K562 (cell line): ENCODE results near the gene TESK2. TPM values are rescaled to one million over a fixed set of nuclear protein-coding genes. Genes with fewer than 3 reads are reported as not detected.

ENCODE experiments used
- BMI1 ChIP-seq: fragments of 150-350 bp; IDR thresholded peaks from 2 replicates; pipeline ENCODE4 v1.6.1; 2014; ENCODE audit warnings: low read length
- CREM ChIP-seq: IDR thresholded peaks from 2 replicates; pipeline ENCODE4 v1.6.1; 2014; ENCODE audit warnings: antibody characterized with exemption, low read depth
- CTCFL ChIP-seq: IDR thresholded peaks from 2 replicates; pipeline ENCODE4 v1.6.1; 2011; ENCODE audit warnings: borderline replicate concordance, low read depth, mild to moderate bottlenecking, moderate library complexity, low read length; ENCODE audit not compliant: insufficient read depth, poor library complexity, severe bottlenecking
- DLX4 ChIP-seq: fragments of 250-450 bp; sonication (Bioruptor Pico); IDR thresholded peaks from 2 replicates; pipeline ENCODE4 v1.6.1; 2021; ENCODE audit warnings: mild to moderate bottlenecking
- DPF2 ChIP-seq: fragments of 450-650 bp; IDR thresholded peaks from 2 replicates; pipeline ENCODE4 v1.6.1; 2016
- EGR1 ChIP-seq: fragments of 450-650 bp; conservative IDR thresholded peaks from 2 replicates; pipeline ENCODE4 v1.6.1; 2017; ENCODE audit warnings: mild to moderate bottlenecking
- EP400 ChIP-seq: fragments of 450-650 bp; IDR thresholded peaks from 2 replicates; pipeline ENCODE4 v1.6.1; 2017; ENCODE audit warnings: antibody characterized with exemption, mild to moderate bottlenecking, moderate library complexity
- ERF ChIP-seq: fragments of 450-650 bp; formaldehyde crosslinking; IDR thresholded peaks from 2 replicates; pipeline ENCODE4 v1.4.0; 2020; ENCODE audit warnings: mild to moderate bottlenecking, mixed read lengths
- HDAC1 ChIP-seq, 2 experiments: fragments of 450-650 bp; IDR thresholded peaks; 2 replicates each; pipeline ENCODE4 v1.6.1; 2016 to 2017; ENCODE audit warnings: inconsistent platforms in 1 of 2, mild to moderate bottlenecking in 1 of 2, moderate library complexity in 1 of 2
- HDAC6 ChIP-seq: IDR thresholded peaks from 2 replicates; pipeline ENCODE4 v1.6.1; 2012; ENCODE audit warnings: low read depth, mild to moderate bottlenecking, control low read depth, inconsistent platforms, low read length, moderate library complexity
- JUN ChIP-seq, 2 experiments: sonication (generic) in 1 of 2; formaldehyde crosslinking in 1 of 2; IDR thresholded peaks; 2 replicates each; pipeline versions ENCODE4 v1.6.1 to v1.8.0; 2012 to 2022; ENCODE audit warnings: borderline replicate concordance in 2 of 2, mild to moderate bottlenecking in 2 of 2, improper control_type of control experiment in 1 of 2, low read depth in 1 of 2, low read length in 1 of 2, missing genetic modification reagents in 1 of 2
- MAX ChIP-seq: sonication (generic); formaldehyde crosslinking; IDR thresholded peaks from 2 replicates; pipeline ENCODE4 v1.9.0; 2022; ENCODE audit warnings: mild to moderate bottlenecking, missing genetic modification reagents
- MAZ ChIP-seq, 2 experiments: fragments of 450-650 bp in 1 of 2; sonication (generic) in 1 of 2; formaldehyde crosslinking; IDR thresholded peaks in 1 of 2; conservative IDR thresholded peaks in 1 of 2; 2 replicates each; pipeline versions ENCODE4 v1.4.0 to v1.5.0; 2020; ENCODE audit warnings: mild to moderate bottlenecking in 1 of 2, missing genetic modification reagents in 1 of 2
- MEF2A ChIP-seq: IDR thresholded peaks from 2 replicates; pipeline ENCODE4 v1.6.1; 2011; ENCODE audit warnings: low read depth, mild to moderate bottlenecking, low read length, moderate library complexity; ENCODE audit not compliant: control insufficient read depth
- MYC ChIP-seq, 2 experiments: fragments of 250-450 bp in 1 of 2; sonication (Bioruptor Pico) in 1 of 2; IDR thresholded peaks; 2 replicates each; pipeline versions ENCODE4 v1.5.1 to v1.6.1; 2012 to 2021; ENCODE audit warnings: low read depth in 2 of 2, borderline replicate concordance in 1 of 2, improper control_type of control experiment in 1 of 2, low read length in 1 of 2, mild to moderate bottlenecking in 1 of 2, moderate library complexity in 1 of 2
- SAFB2 ChIP-seq: fragments of 200-400 bp; formaldehyde crosslinking; IDR thresholded peaks from 2 replicates; pipeline ENCODE4 v1.6.1; 2018; ENCODE audit warnings: borderline replicate concordance, low read length, low read depth, moderate library complexity; ENCODE audit not compliant: severe bottlenecking
- TCFL5 ChIP-seq: fragments of 250-450 bp; sonication (Bioruptor Pico); conservative IDR thresholded peaks from 2 replicates; pipeline ENCODE4 v1.6.1; 2021; ENCODE audit warnings: mild to moderate bottlenecking, moderate library complexity, matching md5 sums
- YY1 ChIP-seq, 3 experiments: IDR thresholded peaks; 2 replicates each; pipeline ENCODE4 v1.6.1; 2011; ENCODE audit warnings: low read length in 2 of 3, mild to moderate bottlenecking in 2 of 3, moderate library complexity in 2 of 3, borderline replicate concordance in 1 of 3, control low read depth in 1 of 3, low read depth in 1 of 3; ENCODE audit not compliant: insufficient read depth in 3 of 3, insufficient replicate concordance in 2 of 3, control insufficient read depth in 1 of 3, insufficient read length in 1 of 3; ENCODE audit errors: extremely low read depth in 1 of 3
- ZBTB33 ChIP-seq: sonication (generic); formaldehyde crosslinking; IDR thresholded peaks from 2 replicates; pipeline ENCODE4 v1.8.1; 2023; ENCODE audit warnings: mild to moderate bottlenecking, missing genetic modification reagents
- ZKSCAN8 ChIP-seq: fragments of 200-800 bp; sonication (Bioruptor generic); IDR thresholded peaks from 2 replicates; pipeline ENCODE4 v1.6.1; 2016; ENCODE audit warnings: missing genetic modification characterization, missing compliant biosample characterization
- ZNF175 ChIP-seq: fragments of 200-800 bp; sonication (Bioruptor generic); IDR thresholded peaks from 2 replicates; pipeline ENCODE4 v1.6.1; 2016; ENCODE audit warnings: low read depth, mild to moderate bottlenecking, missing genetic modification characterization, missing compliant biosample characterization
- polyA plus RNA-seq, 8 experiments: library from polyadenylated mRNA; depleted of rRNA in 4 of 8; stranded (reverse) in 5 of 8; unstranded in 3 of 8; fragments of >200 nt; fragmentation: Nextera tagmentation in 2 of 8; fragmentation: Illumina TruSeq in 1 of 8; extraction: Ambion mirVana in 2 of 8; extraction: Trizol in 1 of 8; gene quantifications; 2 replicates each; pipeline versions ENCODE4 v1.2.1 to v1.2.3, GENCODE V29; 2011 to 2014; ENCODE audit warnings: inconsistent platforms in 1 of 8, missing spikeins in 1 of 8
- total RNA-seq, 7 experiments: library from RNA; depleted of rRNA in 6 of 7; stranded (reverse); fragments of >200 nt in 6 of 7; fragmentation: Illumina TruSeq in 2 of 7; extraction: Trizol in 2 of 7; gene quantifications; 2 replicates each; pipeline versions ENCODE4 v1.2.1 to v1.2.3, GENCODE V29; 2011 to 2021; ENCODE audit warnings: low replicate concordance in 1 of 7

The TESK2 gene
- total and polyA plus RNA-seq, 9 of the 15 experiments (the other 6 are each of a cell fraction or from before 2014, with no cell fraction given), result 1.6 to 5.3 (median 3.7) TPM

- TF ChIP-seq CTCFL (peak; percentile 95), DPF2 (0 out of 2 replicates have a peak, but pooled peaks have one; percentile 34), DLX4 (no peak), ERF (CRISPR knock-in tag) (0 out of 2 replicates have a peak, but pooled peaks have one; percentile 17), SAFB2 (no peak), MAX (CRISPR knock-in tag) (peak; percentile 71), ZNF175 (CRISPR knock-in tag) (no peak), ZKSCAN8 (CRISPR knock-in tag) (no peak), HDAC6 (no peak), MAZ (CRISPR knock-in tag; conservative IDR thresholded peaks at IDR 0.05 in 1 of 2, IDR thresholded peaks at IDR 0.05 in 1 of 2) (peak in 1 of 2 experiments; percentile 32; a peak in 1 of 4 replicates), MYC (IDR thresholded peaks at IDR 0.05; ENCODE audit: low read depth, low read length) (peak; percentile 90), MYC (CRISPR knock-in tag; IDR thresholded peaks at IDR 0.05; ENCODE audit: borderline replicate concordance, low read depth) (no peak), CREM (peak; percentile 49; the same call in 1 of the 2 replicates), TCFL5 (CRISPR knock-in tag) (0 out of 2 replicates have a peak, but pooled peaks have one; percentile 43), BMI1 (no peak), EP400 (peak; percentile 27; the same call in 1 of the 2 replicates), EGR1 (peak; percentile 64), YY1 (IDR thresholded peaks at IDR 0.05; ENCODE audit: borderline replicate concordance in 1 of 3, control insufficient read depth in 1 of 3, extremely low read depth in 1 of 3, insufficient read depth in 3 of 3, insufficient read length in 1 of 3, insufficient replicate concordance in 2 of 3, low read depth in 1 of 3, low read length in 2 of 3) (peak in 1 of 3 experiments; percentile 20), ZBTB33 (CRISPR knock-in tag) (peak; percentile 72; the same call in 1 of the 2 replicates), MEF2A (0 out of 2 replicates have a peak, but pooled peaks have one; percentile 18), HDAC1 (IDR thresholded peaks at IDR 0.05) (peak in 1 of 2 experiments; percentile 71; a peak in 2 of 4 replicates), JUN (IDR thresholded peaks at IDR 0.05; ENCODE audit: borderline replicate concordance, low read depth, low read length) (peak; percentile 62; the same call in 1 of the 2 replicates), JUN (CRISPR knock-in tag; IDR thresholded peaks at IDR 0.05; ENCODE audit: borderline replicate concordance) (peak; percentile 73; the same call in 1 of the 2 replicates)
Observed at GRCh38 chr1:45512641-45513054, 21.7 kb upstream of the TESK2 start (continued).
